DND-41 (cell line): Measurements from ENCODE around the gene CSTB.

Experiments
- CTCF ChIP-seq: IDR thresholded peaks from 2 replicates; pipeline ENCODE4 v1.5.1; 2012; ENCODE audit warnings: borderline replicate concordance, low read length, moderate library complexity, mild to moderate bottlenecking; ENCODE audit not compliant: poor library complexity, severe bottlenecking; ENCODE audit errors: extremely low read depth
- EZH2 ChIP-seq: IDR thresholded peaks from 3 replicates; pipeline ENCODE4 v1.6.1; 2012; ENCODE audit warnings: borderline replicate concordance, low read depth, mild to moderate bottlenecking, moderate library complexity, low read length, inconsistent platforms; ENCODE audit not compliant: severe bottlenecking

GRCh38 chr21:43741423-43742096, 34.5 kb downstream of the CSTB start:
- TF ChIP-seq CTCF (no peak), EZH2 (no peak)
